GM12892 (cell line): ENCODE measurements around the gene EDRF1.

Experiments
- POLR2A ChIP-seq: IDR thresholded peaks from 2 replicates; pipeline ENCODE4 v1.6.1; 2011; ENCODE audit warnings: low read depth, low read length, control low read depth
- POLR2AphosphoS5 ChIP-seq: IDR thresholded peaks from 2 replicates; pipeline ENCODE4 v1.6.1; 2011; ENCODE audit warnings: low read depth, low read length, control low read depth

DNA sequence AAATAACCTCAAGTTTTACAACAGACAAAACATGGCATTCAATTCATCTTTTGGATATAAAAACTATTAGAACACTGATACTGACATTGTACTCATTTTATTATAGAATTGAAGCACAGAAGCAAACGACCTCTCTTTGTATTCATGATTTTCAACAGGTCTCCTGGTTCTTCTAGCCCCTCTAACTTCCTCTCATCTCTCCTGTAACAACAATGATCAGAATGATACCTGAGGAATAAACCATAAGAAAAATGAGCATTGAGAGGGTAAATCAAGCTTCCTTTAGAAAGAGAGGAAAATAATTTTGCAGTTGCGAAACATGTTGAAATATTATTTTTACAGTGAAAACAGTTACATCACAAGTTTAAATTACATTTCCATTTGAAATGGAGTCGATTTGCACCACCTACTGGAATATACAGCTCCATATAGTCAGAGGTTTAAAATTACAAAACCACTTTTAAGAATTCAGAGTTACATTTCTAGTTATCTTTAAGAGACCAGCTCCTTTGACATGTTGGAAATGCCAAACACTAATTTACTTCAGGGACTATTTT, 19.1 kb upstream of the EDRF1 start:
- TF ChIP-seq POLR2A: no peak
- no peak for TF ChIP-seq POLR2AphosphoS5
